ENCODE measurements around the gene MCC.

Gene MCC

GRCh38 chr5:113118298-113118697 lies 370.0 kb downstream of the MCC start:
- no peak for TF ChIP-seq CTCF (IDR thresholded peaks at IDR 0.05; ENCODE audit: low read depth, low read length, missing control alignments)
- H3K4me3 ChIP-seq (ENCODE audit: low read depth, low read length), result no peak overlapping the region
- DNase-seq (ENCODE audit: low read depth), result no peak

- H3K4me3 ChIP-seq (ENCODE audit: low read depth, low read length), result no peak overlapping the region
- no peak for DNase-seq (ENCODE audit: low read depth)
- TF ChIP-seq CTCF (IDR thresholded peaks at IDR 0.05; ENCODE audit: low read depth, low read length, missing control alignments), result no peak
Measured at GRCh38 chr5:113117543-113118115, 370.6 kb downstream of the MCC start.

GRCh38 chr5:113115956-113116355 lies 372.3 kb downstream of the MCC start:
- no peak for TF ChIP-seq CTCF (IDR thresholded peaks at IDR 0.05; ENCODE audit: low read depth, low read length, missing control alignments)
- no peak for DNase-seq (ENCODE audit: low read depth)
- H3K4me3 ChIP-seq (ENCODE audit: low read depth, low read length), result no peak overlapping the region

GRCh38 chr5:113115061-113115460 lies 373.2 kb downstream of the MCC start:
- no peak for TF ChIP-seq CTCF (IDR thresholded peaks at IDR 0.05; ENCODE audit: low read depth, low read length, missing control alignments)
- no peak overlapping the region for H3K4me3 ChIP-seq (ENCODE audit: low read depth, low read length)

GRCh38 chr5:113114559-113114958 lies 373.7 kb downstream of the MCC start:
- no peak for TF ChIP-seq CTCF (IDR thresholded peaks at IDR 0.05; ENCODE audit: low read depth, low read length, missing control alignments)
- no peak for DNase-seq (ENCODE audit: low read depth)
- H3K4me3 ChIP-seq (ENCODE audit: low read depth, low read length), result no peak overlapping the region

More at GRCh38 chr5:113115061-113115460, 373.2 kb downstream of the MCC start:
- no peak for DNase-seq (ENCODE audit: low read depth)

- no peak for TF ChIP-seq CTCF (IDR thresholded peaks at IDR 0.05; ENCODE audit: low read depth, low read length, missing control alignments)
- no peak overlapping the region for H3K4me3 ChIP-seq (ENCODE audit: low read depth, low read length)
- no peak for DNase-seq (ENCODE audit: low read depth)
Measured at GRCh38 chr5:113112435-113112834, 375.8 kb downstream of the MCC start.

GRCh38 chr5:113110117-113110516 lies 378.1 kb downstream of the MCC start:
- no peak for DNase-seq (ENCODE audit: low read depth)
- no peak for TF ChIP-seq CTCF (IDR thresholded peaks at IDR 0.05; ENCODE audit: low read depth, low read length, missing control alignments)
- H3K4me3 ChIP-seq (ENCODE audit: low read depth, low read length), result no peak overlapping the region
